Heart right ventricle (tissue), 16 donors: ENCODE results near the gene RIPK1. TPM values are rescaled to one million over a fixed set of nuclear protein-coding genes. Genes with fewer than 3 reads are reported as not detected.
A peak's percentile ranks its signal among the peaks of the same experiment; 100 is the strongest.

ENCODE experiments used
- ATAC-seq, 8 donors: fragments of 200-7000 bp; cut with Tn5 transposase; one replicate each; pipeline ENCODE4 v1.9.1; 2020; ENCODE audit warnings: mild to moderate bottlenecking in 8 of 8, moderate library complexity in 8 of 8, moderate number of reproducible peaks in 1 of 8
- DNase-seq, 2 donors: peaks; one replicate each; pipeline ENCODE4 v3.0.0-alpha.2; 2020
- H3K27ac ChIP-seq, 10 donors: fragments of 200-600 bp; sonication (generic) in 2 of 10; one replicate each; pipeline versions ENCODE4 v1.5.0 to v1.8.0; 2020 to 2022; ENCODE audit warnings: mild to moderate bottlenecking in 3 of 10
- H3K27me3 ChIP-seq, 7 donors: fragments of 200-600 bp; one replicate each; pipeline ENCODE4 v1.8.0; 2021 to 2022; ENCODE audit warnings: mild to moderate bottlenecking in 2 of 7
- H3K36me3 ChIP-seq, 9 donors: fragments of 200-600 bp; sonication (generic) in 1 of 9; one replicate each; pipeline versions ENCODE4 v1.5.0 to v1.8.0; 2020 to 2022; ENCODE audit warnings: mild to moderate bottlenecking in 2 of 9
- H3K4me1 ChIP-seq, 9 donors: fragments of 200-600 bp; sonication (generic) in 1 of 9; one replicate each; pipeline versions ENCODE4 v1.5.0 to v1.8.0; 2020 to 2022; ENCODE audit warnings: mild to moderate bottlenecking in 4 of 9
- H3K4me3 ChIP-seq, 10 donors: fragments of 200-600 bp; sonication (generic) in 2 of 10; one replicate each; pipeline versions ENCODE4 v1.5.0 to v1.8.0; 2020 to 2022; ENCODE audit warnings: mild to moderate bottlenecking in 7 of 10, moderate library complexity in 2 of 10
- H3K9me3 ChIP-seq, 11 donors: fragments of 200-600 bp in 10 of 11; sonication (generic) in 2 of 11; one replicate each; pipeline versions ENCODE4 v1.5.0 to v1.8.0; 2013 to 2022; ENCODE audit warnings: mild to moderate bottlenecking in 2 of 11, control low read depth in 1 of 11, moderate library complexity in 1 of 11
- CTCF ChIP-seq, 9 donors: fragments of 200-600 bp; sonication (generic) in 2 of 9; IDR thresholded peaks; one replicate each; pipeline versions ENCODE4 v1.5.0 to v1.8.0; 2021 to 2022; ENCODE audit warnings: antibody characterized with exemption in 9 of 9, mild to moderate bottlenecking in 5 of 9, moderate library complexity in 1 of 9
- WGBS, 2 donors: extraction: QIAGEN DNeasy Blood & Tissue Kit; methylation state at CpG; one replicate each; pipeline ENCODE4 v1.1.7; 2013; ENCODE audit warnings: inconsistent platforms in 1 of 2; 5-methylcytosine and 5-hydroxymethylcytosine counted together
- intact Hi-C, 10 donors: fragments of 100-400 bp; cut with DNase I; formaldehyde crosslinking; loops; one replicate each; pipeline versions ENCODE4 v1.11.1 to v1.14.2; 2022
- polyA plus RNA-seq, 2 donors: library from polyadenylated mRNA; stranded (reverse); fragments of 200-250 nt; gene quantifications; one replicate each; pipeline ENCODE4 v1.2.3, GENCODE V29; 2013
- total RNA-seq, 10 donors: library from RNA; stranded (reverse); fragmentation: NEBNext Ultra II Directional in 3 of 10; extraction: Animal tissue kit (Norgen Biotek cat#: 25700) in 3 of 10; gene quantifications; one replicate each; pipeline versions ENCODE4 v1.2.1 to v1.2.4, GENCODE V29; 2021 to 2023
- donor health status: Arrhythmogenic right ventricular cardiomyopathy.
- donor health status: ischemic (EF 13 %, LVEDD 7.1; RV severe dilation, severe dysfunction).
- donor health status: healthy with polysubstance abuse.
- donor health status: DM: no; HTN: yes; CAD: no.
- donor health status: DM: no; HTN: no; CAD: no.
- donor health status: ischemic (EF 25% LVEDD 6.9; RV normal size, moderate dysfunction).
- donor health status: ischemic (EF 25% LVEDD 5.7; RV mildly dilated, moderate dysfunction).
- donor health status: healthy.
- donor health status: DM: yes; HTN: yes; CAD: no.
- donor health status: Ischemic cardiomyopathy.
- donor health status: ischemic (EF 35%, LVEDD 5.7; RV mildly dilated, moderate dysfunction).
- donor health status: nonischemic (EF 11% LVEDD 7.7; RV severe dilation, severe dysfunction).
- donor health status: DM: yes; HTN: yes; CAD: no.
- donor health status: PGD.
- donor health status: ischemic (EF 29% LVEDD 5.4; RV normal size, mild dysfunction).
- donor health status: nonischemic (EF 23%, LVEDD 6.1; RV moderate dilation, normal function).

RIPK1 gene
- total and polyA plus RNA-seq, 12 donors = 5.1 to 12.9 (median 6.4) TPM

GRCh38 chr6:3164388-3164787 lies 96.1 kb downstream of the RIPK1 start:
- WGBS, 2 donors = 89 to 93% methylated on average over 6 of the region's 6 CpGs
- H3K4me1 ChIP-seq = peaks cover 0 to 55% (median 13%) of the 10 kb centered on the region in 9 donors
- no peaks in the 10 kb centered on the region for H3K36me3 ChIP-seq
- intact Hi-C loops = loop anchor here in 5 of 10 donors (2.0 to 10.0 kb wide), 6 partner anchors 37 to 93 kb away; partner anchors contain the start of gene PSMG4 (in 2 of the 5)
- ATAC-seq = no peak
- no peak overlapping the region for H3K4me3 ChIP-seq
- DNase-seq = no peak
- H3K27ac ChIP-seq = peak overlapping the region in 2 of 10 donors; percentile 16 to 70
- no peaks in the 10 kb centered on the region for H3K27me3 ChIP-seq
- no peak for TF ChIP-seq CTCF (IDR thresholded peaks at IDR 0.05)
- no peaks in the 10 kb centered on the region for H3K9me3 ChIP-seq

Other genes with a start within 250 kb of the RIPK1 start
- 10 to 100 TPM; 17.7 to 73.7 (median 22.5) TPM for gene SERPINB1, start 226.6 kb upstream of the RIPK1 start, total RNA-seq
- gene SERPINB1, start 226.6 kb upstream of the RIPK1 start, polyA plus RNA-seq = 10 to 100 TPM; 16.3 to 16.6 TPM
- 10 to 100 TPM in 1 of 10 donors, 1 to 10 TPM in 9; 3.6 to 10.9 (median 4.8) TPM for gene SERPINB9, start 165.2 kb upstream of the RIPK1 start, total RNA-seq
- gene SERPINB9, start 165.2 kb upstream of the RIPK1 start, polyA plus RNA-seq = 1 to 10 TPM; 2.2 to 3.8 TPM
- gene SERPINB6, start 96.9 kb upstream of the RIPK1 start, total RNA-seq = 100 to 1,000 TPM; 163 to 261 (median 183) TPM
- 100 to 1,000 TPM; 138 to 153 TPM for gene SERPINB6, start 96.9 kb upstream of the RIPK1 start, polyA plus RNA-seq
- gene NQO2, start 68.6 kb upstream of the RIPK1 start, total RNA-seq = 10 to 100 TPM; 29.5 to 88.4 (median 48.2) TPM
- gene NQO2, start 68.6 kb upstream of the RIPK1 start, polyA plus RNA-seq = 100 to 1,000 TPM in 1 of 2 donors, 10 to 100 TPM in 1; 52.3 to 107 TPM
- 10 to 100 TPM; 14.5 to 44.4 (median 21.0) TPM for gene BPHL, start 50.2 kb downstream of the RIPK1 start, total RNA-seq
- 10 to 100 TPM in 1 of 2 donors, 1 to 10 TPM in 1; 5.3 to 22.6 TPM for gene BPHL, start 50.2 kb downstream of the RIPK1 start, polyA plus RNA-seq
- gene TUBB2A, start 89.0 kb downstream of the RIPK1 start, total RNA-seq = 10 to 100 TPM in 9 of 10 donors, 1 to 10 TPM in 1; 7.0 to 49.6 (median 17.5) TPM
- gene TUBB2A, start 89.0 kb downstream of the RIPK1 start, polyA plus RNA-seq = 10 to 100 TPM; 10.2 to 59.3 TPM
- gene TUBB2B, start 159.2 kb downstream of the RIPK1 start, total RNA-seq = 1 to 10 TPM in 5 of 10 donors, under 1 TPM in 5; 0.28 to 3.6 (median 0.94) TPM
- gene TUBB2B, start 159.2 kb downstream of the RIPK1 start, polyA plus RNA-seq = 1 to 10 TPM in 1 of 2 donors, under 1 TPM in 1; 0.59 to 3.4 TPM
- gene PSMG4, start 190.5 kb downstream of the RIPK1 start, total RNA-seq = 10 to 100 TPM in 5 of 10 donors, 1 to 10 TPM in 5; 8.1 to 10.8 (median 10.0) TPM
- 10 to 100 TPM; 14.0 to 38.6 TPM for gene PSMG4, start 190.5 kb downstream of the RIPK1 start, polyA plus RNA-seq